SK-N-SH (cell line): ENCODE results near the gene TM9SF4. TPM values are rescaled to one million over a fixed set of nuclear protein-coding genes. Genes with fewer than 3 reads are reported as not detected.

Source experiments
- CTCF ChIA-PET: fragments of 300-600, 350-600 bp; formaldehyde crosslinking; extraction: SDS; loops from one replicate; lab custom pipeline; 2021; lab: Yijun Ruan, JAX
- POLR2A ChIA-PET: fragments of 350-600 bp; sonication (Branson Sonifier 250); formaldehyde crosslinking; extraction: SDS; loops from one replicate; lab custom pipeline; 2020; ENCODE audit warnings: antibody characterized with exemption, inconsistent platforms; lab: Yijun Ruan, JAX
- DNase-seq: peaks from one replicate; pipeline ENCODE4 v3.0.0; 2012
- H2AFZ ChIP-seq: fragments of 200-600 bp; sonication (generic); 2 replicates; pipeline ENCODE4 v1.8.1; 2016; ENCODE audit warnings: antibody characterized with exemption, mild to moderate bottlenecking, low read depth
- H3F3A ChIP-seq: fragments of 200-600 bp; sonication (generic); replicated peaks from 2 replicates; pipeline ENCODE3; 2016; ENCODE audit warnings: antibody characterized with exemption, mild to moderate bottlenecking; ENCODE audit not compliant: insufficient read depth
- H3K27ac ChIP-seq, 2 experiments: fragments of 200-500 bp in 1 of 2; fragments of 200-600 bp in 1 of 2; sonication (Bioruptor generic) in 1 of 2; sonication (generic), shearing (Covaris generic) in 1 of 2; 2 replicates each; pipeline versions ENCODE4 v1.5.1 to v1.6.1; 2014 to 2016; ENCODE audit warnings: low read depth in 2 of 2, inconsistent platforms in 1 of 2, low read length in 1 of 2, mild to moderate bottlenecking in 1 of 2, mixed read lengths in 1 of 2
- H3K27me3 ChIP-seq: fragments of 200-600 bp; sonication (generic), shearing (Covaris generic); 2 replicates; pipeline ENCODE4 v1.6.1; 2016; ENCODE audit warnings: mixed run types; ENCODE audit not compliant: insufficient read depth
- H3K36me3 ChIP-seq, 2 experiments: fragments of 200-500 bp in 1 of 2; fragments of 200-600 bp in 1 of 2; sonication (Bioruptor generic) in 1 of 2; sonication (generic) in 1 of 2; replicated peaks in 1 of 2; 2 replicates each; pipeline versions ENCODE3 to v1.5.1; 2014 to 2016; ENCODE audit warnings: low read length in 1 of 2, mild to moderate bottlenecking in 1 of 2; ENCODE audit not compliant: insufficient read depth in 2 of 2, control insufficient read depth in 1 of 2
- H3K4me1 ChIP-seq, 2 experiments: fragments of 200-500 bp in 1 of 2; fragments of 200-600 bp in 1 of 2; sonication (Bioruptor generic) in 1 of 2; sonication (generic), shearing (Covaris generic) in 1 of 2; 2 replicates each; pipeline versions ENCODE4 v1.5.1 to v1.6.1; 2014 to 2016; ENCODE audit warnings: low read depth in 1 of 2, low read length in 1 of 2, mixed run types in 1 of 2; ENCODE audit not compliant: insufficient read depth in 2 of 2, control insufficient read depth in 1 of 2
- H3K4me2 ChIP-seq: fragments of 200-600 bp; sonication (generic), shearing (Covaris generic); 2 replicates; pipeline ENCODE4 v1.6.1; 2017; ENCODE audit warnings: mixed run types
- H3K4me3 ChIP-seq, 2 experiments: fragments of 200-500 bp in 1 of 2; fragments of 200-600 bp in 1 of 2; sonication (Bioruptor generic) in 1 of 2; sonication (generic), shearing (Covaris generic) in 1 of 2; 2 replicates each; pipeline versions ENCODE4 v1.5.1 to v1.8.1; 2014 to 2016; ENCODE audit warnings: low read depth in 2 of 2, inconsistent platforms in 1 of 2, low read length in 1 of 2, mild to moderate bottlenecking in 1 of 2, mixed read lengths in 1 of 2, moderate library complexity in 1 of 2
- H3K79me2 ChIP-seq: fragments of 200-600 bp; sonication (generic); 2 replicates; pipeline ENCODE4 v1.8.1; 2017; ENCODE audit warnings: mild to moderate bottlenecking; ENCODE audit not compliant: insufficient read depth
- H3K9ac ChIP-seq: fragments of 200-600 bp; sonication (generic); 2 replicates; pipeline ENCODE4 v1.6.1; 2017; ENCODE audit warnings: mixed run types
- H3K9me2 ChIP-seq: fragments of 200-600 bp; sonication (generic); 2 replicates; pipeline ENCODE4 v1.6.1; 2017; ENCODE audit warnings: mixed run types
- H3K9me3 ChIP-seq: fragments of 200-600 bp; sonication (generic); 2 replicates; pipeline ENCODE4 v1.6.1; 2017; ENCODE audit warnings: mixed run types, mild to moderate bottlenecking, moderate library complexity
- H4K20me1 ChIP-seq: fragments of 200-600 bp; sonication (generic); 2 replicates; pipeline ENCODE4 v1.6.1; 2017; ENCODE audit warnings: mild to moderate bottlenecking, mixed run types; ENCODE audit not compliant: insufficient read depth
- CHD2 ChIP-seq: fragments of 150-350 bp; IDR thresholded peaks from 2 replicates; pipeline ENCODE4 v1.6.1; 2018; ENCODE audit warnings: low read length; ENCODE audit not compliant: partially characterized antibody
- ELF1 ChIP-seq: IDR thresholded peaks from 2 replicates; pipeline ENCODE4 v1.4.0; 2012
- EZH2phosphoT487 ChIP-seq: fragments of 200-600 bp; sonication (generic); IDR thresholded peaks from 2 replicates; pipeline ENCODE4 v1.6.1; 2017; ENCODE audit warnings: low read depth, mixed run types, mild to moderate bottlenecking, antibody characterized with exemption, moderate library complexity, borderline replicate concordance
- FOSL2 ChIP-seq: IDR thresholded peaks from 2 replicates; pipeline ENCODE4 v1.4.0; 2012; ENCODE audit warnings: low read depth, mild to moderate bottlenecking, moderate library complexity, borderline replicate concordance
- GATA2 ChIP-seq: sonication (generic); formaldehyde crosslinking; IDR thresholded peaks from 2 replicates; pipeline ENCODE4 v1.5.0; 2020; ENCODE audit warnings: mild to moderate bottlenecking, missing genetic modification reagents
- JUND ChIP-seq: IDR thresholded peaks from 2 replicates; pipeline ENCODE4 v1.4.0; 2012
- MEF2A ChIP-seq: IDR thresholded peaks from 2 replicates; pipeline ENCODE4 v1.4.0; 2012; ENCODE audit warnings: low read depth, borderline replicate concordance
- MXI1 ChIP-seq: IDR thresholded peaks from 2 replicates; pipeline ENCODE4 v1.6.1; 2012; ENCODE audit warnings: mild to moderate bottlenecking, low read depth, low read length, improper control_type of control experiment
- NFIC ChIP-seq: IDR thresholded peaks from 2 replicates; pipeline ENCODE4 v1.4.0; 2012; ENCODE audit warnings: borderline replicate concordance
- POLR2AphosphoS5 ChIP-seq: IDR thresholded peaks from 2 replicates; pipeline ENCODE4 v1.6.1; 2012; ENCODE audit warnings: low read depth, low read length
- RFX5 ChIP-seq: IDR thresholded peaks from 2 replicates; pipeline ENCODE4 v1.6.1; 2012; ENCODE audit warnings: mild to moderate bottlenecking, improper control_type of control experiment, low read length
- RXRA ChIP-seq: IDR thresholded peaks from 2 replicates; pipeline ENCODE4 v1.4.0; 2012; ENCODE audit warnings: low read depth, mild to moderate bottlenecking, borderline replicate concordance
- SMC3 ChIP-seq: IDR thresholded peaks from 2 replicates; pipeline ENCODE4 v1.6.1; 2012; ENCODE audit warnings: low read depth, low read length, improper control_type of control experiment
- TAF1 ChIP-seq: IDR thresholded peaks from 2 replicates; pipeline ENCODE4 v1.6.1; 2012; ENCODE audit warnings: low read depth, mild to moderate bottlenecking, low read length, moderate library complexity, borderline replicate concordance
- YY1 ChIP-seq: IDR thresholded peaks from 2 replicates; pipeline ENCODE4 v1.4.0; 2012; ENCODE audit warnings: low read depth, mild to moderate bottlenecking
- WGBS: methylation state at CpG from one replicate; pipeline ENCODE4 v1.1.6; 2017; ENCODE audit warnings: low lambda C conversion rate; 5-methylcytosine and 5-hydroxymethylcytosine counted together
- polyA plus RNA-seq, 3 experiments: library from polyadenylated mRNA; depleted of rRNA; stranded (reverse); fragments of >200 nt; gene quantifications; 2 replicates each; pipeline ENCODE4 v1.2.3, GENCODE V29; 2012
- TF ChIP-seq, protein P1 (sequence below): IDR thresholded peaks from 2 replicates; pipeline ENCODE4; 2012
- TF ChIP-seq, protein P2 (sequence below): fragments of 150-350 bp; IDR thresholded peaks from 2 replicates; pipeline ENCODE4 v1.6.1; 2017; ENCODE audit warnings: antibody characterized with exemption, low read length, low read depth, borderline replicate concordance
- TF ChIP-seq, protein P3 (sequence below): IDR thresholded peaks from 2 replicates; pipeline ENCODE4 v1.4.0; 2012; ENCODE audit warnings: low read depth
- TF ChIP-seq, protein P4 (sequence below): fragments of 150-350 bp; IDR thresholded peaks from 2 replicates; pipeline ENCODE4 v1.6.1; 2016; ENCODE audit warnings: mild to moderate bottlenecking, low read depth, low read length
- TF ChIP-seq, protein P5 (sequence below): IDR thresholded peaks from 2 replicates; pipeline ENCODE4 v1.4.0; 2012; ENCODE audit warnings: low read depth, borderline replicate concordance

The TM9SF4 gene
- polyA plus RNA-seq, 1 of the 3 experiments (the other 2 are of a cell fraction): 61.0 TPM

DNA sequence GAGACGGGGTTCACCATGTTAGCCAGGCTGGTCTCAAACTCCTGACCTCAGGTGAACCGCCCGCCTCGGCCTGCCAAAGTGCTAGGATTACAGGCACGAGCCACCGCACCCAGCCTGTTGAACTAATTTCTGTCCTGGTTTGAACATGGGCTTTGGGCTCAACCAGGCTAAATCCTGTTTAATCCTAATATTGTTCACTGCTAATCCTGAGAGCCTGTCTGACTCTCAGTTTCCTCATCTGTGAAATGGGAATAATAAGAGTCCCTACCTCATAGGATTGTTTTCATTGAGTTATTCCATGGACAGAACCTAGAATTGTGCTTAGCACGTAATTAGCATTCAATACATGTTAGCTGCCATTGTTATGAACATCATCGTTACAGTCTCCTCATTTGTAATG lies 17.4 kb downstream of the TM9SF4 start (continued):
- TF ChIP-seq SMC3 (no peak), ELF1 (no peak), GATA2 (CRISPR knock-in tag) (no peak), EZH2phosphoT487 (no peak)
- TF ChIP-seq, protein P1, sequence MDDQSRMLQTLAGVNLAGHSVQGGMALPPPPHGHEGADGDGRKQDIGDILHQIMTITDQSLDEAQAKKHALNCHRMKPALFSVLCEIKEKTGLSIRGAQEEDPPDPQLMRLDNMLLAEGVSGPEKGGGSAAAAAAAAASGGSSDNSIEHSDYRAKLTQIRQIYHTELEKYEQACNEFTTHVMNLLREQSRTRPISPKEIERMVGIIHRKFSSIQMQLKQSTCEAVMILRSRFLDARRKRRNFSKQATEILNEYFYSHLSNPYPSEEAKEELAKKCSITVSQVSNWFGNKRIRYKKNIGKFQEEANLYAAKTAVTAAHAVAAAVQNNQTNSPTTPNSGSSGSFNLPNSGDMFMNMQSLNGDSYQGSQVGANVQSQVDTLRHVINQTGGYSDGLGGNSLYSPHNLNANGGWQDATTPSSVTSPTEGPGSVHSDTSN: no peak

- H3K27ac ChIP-seq: no peak overlapping the region
- H3K9ac ChIP-seq: no peak overlapping the region
- no peak overlapping the region for H3K4me3 ChIP-seq
- H4K20me1 ChIP-seq: peaks cover 73% of the 10 kb centered on the region
- H3K4me2 ChIP-seq: no peak overlapping the region
- H2AFZ ChIP-seq: no peak overlapping the region
- no peaks in the 10 kb centered on the region for H3K9me3 ChIP-seq
- no peaks in the 10 kb centered on the region for H3K4me1 ChIP-seq
- DNase-seq: no peak
- no peaks in the 10 kb centered on the region for H3K9me2 ChIP-seq
- H3K27me3 ChIP-seq: no peaks in the 10 kb centered on the region
- CTCF ChIA-PET: interaction anchor here (1.2 kb wide), 1 partner anchor 35 kb away, joined by 3 read pairs; no protein-coding TSS in a partner anchor
- H3K79me2 ChIP-seq: peaks cover 88% of the 10 kb centered on the region
- H3K36me3 ChIP-seq: peaks cover 6 to 8% of the 10 kb centered on the region in 2 experiments
- 97% methylated on average over 5 of the region's 5 CpGs for WGBS
- TF ChIP-seq, protein P2, sequence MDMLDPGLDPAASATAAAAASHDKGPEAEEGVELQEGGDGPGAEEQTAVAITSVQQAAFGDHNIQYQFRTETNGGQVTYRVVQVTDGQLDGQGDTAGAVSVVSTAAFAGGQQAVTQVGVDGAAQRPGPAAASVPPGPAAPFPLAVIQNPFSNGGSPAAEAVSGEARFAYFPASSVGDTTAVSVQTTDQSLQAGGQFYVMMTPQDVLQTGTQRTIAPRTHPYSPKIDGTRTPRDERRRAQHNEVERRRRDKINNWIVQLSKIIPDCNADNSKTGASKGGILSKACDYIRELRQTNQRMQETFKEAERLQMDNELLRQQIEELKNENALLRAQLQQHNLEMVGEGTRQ: no peak
- TF ChIP-seq RXRA: no peak
- no peak for TF ChIP-seq NFIC
- TF ChIP-seq, protein P3, sequence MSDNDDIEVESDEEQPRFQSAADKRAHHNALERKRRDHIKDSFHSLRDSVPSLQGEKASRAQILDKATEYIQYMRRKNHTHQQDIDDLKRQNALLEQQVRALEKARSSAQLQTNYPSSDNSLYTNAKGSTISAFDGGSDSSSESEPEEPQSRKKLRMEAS: no peak
- TF ChIP-seq, protein P1: no peak
- TF ChIP-seq TAF1: no peak
- no peak for TF ChIP-seq FOSL2
- TF ChIP-seq SMC3: no peak
- TF ChIP-seq, protein P4, sequence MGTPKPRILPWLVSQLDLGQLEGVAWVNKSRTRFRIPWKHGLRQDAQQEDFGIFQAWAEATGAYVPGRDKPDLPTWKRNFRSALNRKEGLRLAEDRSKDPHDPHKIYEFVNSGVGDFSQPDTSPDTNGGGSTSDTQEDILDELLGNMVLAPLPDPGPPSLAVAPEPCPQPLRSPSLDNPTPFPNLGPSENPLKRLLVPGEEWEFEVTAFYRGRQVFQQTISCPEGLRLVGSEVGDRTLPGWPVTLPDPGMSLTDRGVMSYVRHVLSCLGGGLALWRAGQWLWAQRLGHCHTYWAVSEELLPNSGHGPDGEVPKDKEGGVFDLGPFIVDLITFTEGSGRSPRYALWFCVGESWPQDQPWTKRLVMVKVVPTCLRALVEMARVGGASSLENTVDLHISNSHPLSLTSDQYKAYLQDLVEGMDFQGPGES: no peak
- no peak for TF ChIP-seq MEF2A
- TF ChIP-seq RFX5: no peak
- no peak for TF ChIP-seq EZH2phosphoT487
- TF ChIP-seq, protein P5, sequence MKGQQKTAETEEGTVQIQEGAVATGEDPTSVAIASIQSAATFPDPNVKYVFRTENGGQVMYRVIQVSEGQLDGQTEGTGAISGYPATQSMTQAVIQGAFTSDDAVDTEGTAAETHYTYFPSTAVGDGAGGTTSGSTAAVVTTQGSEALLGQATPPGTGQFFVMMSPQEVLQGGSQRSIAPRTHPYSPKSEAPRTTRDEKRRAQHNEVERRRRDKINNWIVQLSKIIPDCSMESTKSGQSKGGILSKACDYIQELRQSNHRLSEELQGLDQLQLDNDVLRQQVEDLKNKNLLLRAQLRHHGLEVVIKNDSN: no peak
- no peak for TF ChIP-seq JUND
- no peak for TF ChIP-seq CHD2
- TF ChIP-seq POLR2AphosphoS5: no peak
- no peak for TF ChIP-seq MXI1
- TF ChIP-seq YY1: no peak
- H3F3A ChIP-seq: no peaks in the 10 kb centered on the region
- POLR2A ChIA-PET: no interaction called here
Measured at GRCh38 chr20:32127347-32127746, 17.8 kb downstream of the TM9SF4 start.
